Measurements from ENCODE around the gene DYNLT5.

The DYNLT5 gene

GRCh38 chr1:66752671-66753371, 562 bp downstream of the DYNLT5 start:
- H3K4me1 Mint-ChIP-seq, result peaks cover 12% of the 10 kb centered on the region

GRCh38 chr1:66757722-66758240, 5.5 kb downstream of the DYNLT5 start:
- Mint-ChIP-seq H3K27me3 (ENCODE audit: low read depth) (peaks cover 4% of the 10 kb centered on the region), H3K4me1 (peaks cover 15% of the 10 kb centered on the region), H3K36me3 (ENCODE audit: low read depth) (no peaks in the 10 kb centered on the region), H3K27ac (no peak overlapping the region), H3K4me3 (no peak overlapping the region), H3K9me3 (peaks cover 4% of the 10 kb centered on the region)
- TF ChIP-seq CTCF (IDR thresholded peaks at IDR 0.05; ENCODE audit: unreplicated experiment in 3 of 3), result no peak

More at GRCh38 chr1:66752671-66753371, 562 bp downstream of the DYNLT5 start:
- Mint-ChIP-seq H3K27ac (no peak overlapping the region), H3K9me3 (no peaks in the 10 kb centered on the region), H3K36me3 (ENCODE audit: low read depth) (no peaks in the 10 kb centered on the region), H3K4me3 (peak overlapping the region; percentile 77 to 84 (median 77)), H3K27me3 (ENCODE audit: low read depth) (peaks cover 21% of the 10 kb centered on the region)
- no peak for TF ChIP-seq CTCF (IDR thresholded peaks at IDR 0.05; ENCODE audit: unreplicated experiment in 3 of 3)

DNA sequence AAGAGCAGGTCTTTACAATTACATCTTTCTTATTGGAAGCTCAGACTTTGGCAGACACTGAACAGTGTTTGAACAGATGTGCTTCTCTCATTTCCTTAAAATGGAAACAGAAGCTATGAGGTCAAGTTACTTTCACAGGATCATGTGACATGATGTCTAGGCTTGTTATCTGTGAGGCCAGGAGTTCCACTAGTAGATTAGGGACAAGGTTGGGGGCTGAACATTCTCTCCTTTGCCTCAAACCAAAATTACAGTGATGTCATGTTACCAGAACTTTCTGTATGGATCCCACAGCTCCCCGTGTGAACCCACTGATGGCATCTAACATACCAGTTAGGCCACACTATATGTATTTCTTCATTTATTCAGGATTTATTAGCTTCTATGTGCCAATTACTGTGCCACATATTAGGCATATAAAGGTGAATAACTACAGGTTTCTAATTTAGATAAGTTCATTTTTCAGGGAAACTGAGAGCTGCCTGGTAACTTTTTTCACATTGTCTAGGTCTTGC, 6.0 kb downstream of the DYNLT5 start:
- Mint-ChIP-seq H3K27ac (no peak overlapping the region), H3K36me3 (ENCODE audit: low read depth) (no peaks in the 10 kb centered on the region)
- TF ChIP-seq CTCF (IDR thresholded peaks at IDR 0.05; ENCODE audit: unreplicated experiment in 3 of 3), result no peak

DNA sequence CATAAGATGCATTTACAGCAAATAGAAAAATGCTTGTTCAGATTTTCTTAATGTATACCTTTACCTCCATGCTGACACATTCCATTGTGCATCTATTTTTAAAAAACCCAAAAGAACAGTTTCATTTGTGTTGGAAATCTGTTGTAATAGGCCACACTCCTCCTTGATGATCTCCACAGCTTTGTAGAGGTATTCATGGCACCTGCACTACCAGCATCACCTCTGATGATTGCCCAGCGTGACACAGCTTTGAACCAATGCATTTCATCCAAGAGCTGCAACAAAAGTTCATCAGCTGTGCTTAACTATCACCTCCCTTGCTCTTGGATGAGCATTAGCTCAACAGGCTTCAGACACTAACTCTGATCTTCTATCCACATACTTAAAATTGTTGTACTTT, 8.2 kb downstream of the DYNLT5 start:
- Mint-ChIP-seq H3K4me3 (no peak overlapping the region), H3K4me1 (peaks cover 11% of the 10 kb centered on the region), H3K27me3 (ENCODE audit: low read depth) (no peaks in the 10 kb centered on the region), H3K36me3 (ENCODE audit: low read depth) (no peaks in the 10 kb centered on the region), H3K27ac (no peak overlapping the region), H3K9me3 (peaks cover 6% of the 10 kb centered on the region)
- TF ChIP-seq CTCF (IDR thresholded peaks at IDR 0.05; ENCODE audit: unreplicated experiment in 3 of 3), result no peak

More for the DNA sequence above, 6.0 kb downstream of the DYNLT5 start:
- Mint-ChIP-seq H3K4me1 (peaks cover 11% of the 10 kb centered on the region), H3K9me3 (peaks cover 4% of the 10 kb centered on the region), H3K27me3 (ENCODE audit: low read depth) (no peaks in the 10 kb centered on the region), H3K4me3 (no peak overlapping the region)

GRCh38 chr1:66761221-66761620, 9.0 kb downstream of the DYNLT5 start:
- TF ChIP-seq CTCF (IDR thresholded peaks at IDR 0.05; ENCODE audit: unreplicated experiment in 3 of 3), result no peak

More at GRCh38 chr1:66761221-66761620, 9.0 kb downstream of the DYNLT5 start:
- Mint-ChIP-seq H3K9me3 (peaks cover 6% of the 10 kb centered on the region), H3K36me3 (ENCODE audit: low read depth) (no peaks in the 10 kb centered on the region), H3K4me1 (peaks cover 11% of the 10 kb centered on the region), H3K4me3 (no peak overlapping the region), H3K27ac (no peak overlapping the region), H3K27me3 (ENCODE audit: low read depth) (no peaks in the 10 kb centered on the region)
